ENCODE measurements around the gene SLC22A5. TPM values are rescaled to one million over a fixed set of nuclear protein-coding genes. Genes with fewer than 3 reads are reported as not detected.
A peak's percentile ranks its signal among the peaks of the same experiment; 100 is the strongest.

Gene SLC22A5
- total and polyA plus RNA-seq, 9 of the 15 experiments (the other 6 are each of a cell fraction or from before 2014, with no cell fraction given): 3.0 to 16.6 (median 8.3) TPM

DNA sequence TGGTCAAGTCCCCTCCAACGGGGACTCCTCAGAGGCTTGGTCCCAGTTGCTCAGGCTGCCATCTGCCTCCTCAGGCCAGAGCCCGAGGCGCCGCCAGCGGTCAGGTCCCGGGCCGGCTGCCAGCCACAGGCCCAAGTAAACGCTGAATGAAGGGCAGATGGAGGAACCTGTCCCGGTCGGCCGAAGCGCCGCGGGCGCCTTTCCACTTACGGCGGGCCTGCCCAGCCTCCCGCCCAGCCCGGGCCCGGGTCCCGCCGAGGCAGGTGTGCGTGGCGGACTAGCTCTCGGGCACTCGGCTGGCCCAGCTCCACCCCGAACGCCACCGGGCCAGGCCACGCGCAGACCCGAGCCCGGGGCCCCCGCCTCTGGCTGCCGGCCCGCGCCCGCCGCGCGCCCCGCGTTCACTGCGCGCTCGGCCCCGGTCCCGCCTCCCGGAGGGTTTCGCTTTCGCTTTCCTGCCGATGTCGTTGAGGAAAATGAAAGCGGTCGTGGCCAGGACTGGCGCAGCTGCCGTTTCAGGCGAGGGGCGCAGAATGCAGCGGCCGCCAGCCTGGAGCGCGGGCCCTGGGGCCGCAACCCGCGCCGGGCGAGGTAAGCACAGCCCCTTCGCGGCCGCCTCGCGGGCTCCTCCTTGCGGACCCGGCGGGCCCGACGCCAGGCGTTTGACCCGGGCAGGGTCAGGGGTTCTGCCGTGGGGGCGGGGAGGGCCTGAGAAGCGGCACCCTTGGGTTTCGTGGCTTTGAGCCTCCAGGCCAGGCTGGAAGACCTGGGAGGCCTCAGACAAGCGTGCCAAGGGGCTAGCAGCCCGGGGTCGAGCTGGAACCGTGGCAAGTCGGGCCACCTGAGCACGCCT, 41.2 kb downstream of the SLC22A5 start (continued):
- TF ChIP-seq, protein P1, sequence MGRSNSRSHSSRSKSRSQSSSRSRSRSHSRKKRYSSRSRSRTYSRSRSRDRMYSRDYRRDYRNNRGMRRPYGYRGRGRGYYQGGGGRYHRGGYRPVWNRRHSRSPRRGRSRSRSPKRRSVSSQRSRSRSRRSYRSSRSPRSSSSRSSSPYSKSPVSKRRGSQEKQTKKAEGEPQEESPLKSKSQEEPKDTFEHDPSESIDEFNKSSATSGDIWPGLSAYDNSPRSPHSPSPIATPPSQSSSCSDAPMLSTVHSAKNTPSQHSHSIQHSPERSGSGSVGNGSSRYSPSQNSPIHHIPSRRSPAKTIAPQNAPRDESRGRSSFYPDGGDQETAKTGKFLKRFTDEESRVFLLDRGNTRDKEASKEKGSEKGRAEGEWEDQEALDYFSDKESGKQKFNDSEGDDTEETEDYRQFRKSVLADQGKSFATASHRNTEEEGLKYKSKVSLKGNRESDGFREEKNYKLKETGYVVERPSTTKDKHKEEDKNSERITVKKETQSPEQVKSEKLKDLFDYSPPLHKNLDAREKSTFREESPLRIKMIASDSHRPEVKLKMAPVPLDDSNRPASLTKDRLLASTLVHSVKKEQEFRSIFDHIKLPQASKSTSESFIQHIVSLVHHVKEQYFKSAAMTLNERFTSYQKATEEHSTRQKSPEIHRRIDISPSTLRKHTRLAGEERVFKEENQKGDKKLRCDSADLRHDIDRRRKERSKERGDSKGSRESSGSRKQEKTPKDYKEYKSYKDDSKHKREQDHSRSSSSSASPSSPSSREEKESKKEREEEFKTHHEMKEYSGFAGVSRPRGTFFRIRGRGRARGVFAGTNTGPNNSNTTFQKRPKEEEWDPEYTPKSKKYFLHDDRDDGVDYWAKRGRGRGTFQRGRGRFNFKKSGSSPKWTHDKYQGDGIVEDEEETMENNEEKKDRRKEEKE (IDR thresholded peaks at IDR 0.05; ENCODE audit: borderline replicate concordance in 1 of 2, control insufficient read depth in 1 of 2, low read depth in 2 of 2, low read length in 1 of 2): peak in 1 of 2 experiments; percentile 38; a peak in 1 of 4 replicates
- TF ChIP-seq CBX2 (IDR thresholded peaks at IDR 0.05; ENCODE audit: insufficient read depth, low read length, poor library complexity, severe bottlenecking): no peak
- no peak for TF ChIP-seq PYGO2 (tag; IDR thresholded peaks at IDR 0.05)
- peak in 1 of 2 experiments; percentile 37; a peak in 1 of 4 replicates for TF ChIP-seq FOXA3 (CRISPR knock-in tag; conservative IDR thresholded peaks at IDR 0.05 in 1 of 2, IDR thresholded peaks at IDR 0.05 in 1 of 2)
- TF ChIP-seq RBM25 (IDR thresholded peaks at IDR 0.05; ENCODE audit: low read depth, low read length, severe bottlenecking): peak; percentile 43
- no peak for TF ChIP-seq ELF4 (CRISPR knock-in tag; IDR thresholded peaks at IDR 0.05)
- no peak for TF ChIP-seq ASH1L (IDR thresholded peaks at IDR 0.05; ENCODE audit: borderline replicate concordance, low read depth, partially characterized antibody)
- 0 out of 2 replicates have a peak, but pooled peaks have one; percentile 31 for TF ChIP-seq CBFB (CRISPR knock-in tag; IDR thresholded peaks at IDR 0.05)
- peak; percentile 100 for TF ChIP-seq RBBP5 (IDR thresholded peaks at IDR 0.05; ENCODE audit: borderline replicate concordance, insufficient read depth, low read length, poor library complexity, severe bottlenecking)
